Testis (tissue), 2 donors: ENCODE data around the gene MAP4K1.

ENCODE experiments used
- POLR2A ChIP-seq: fragments of 450-650 bp; IDR thresholded peaks from one replicate; pipeline ENCODE4 v1.6.1; 2017; ENCODE audit warnings: antibody characterized with exemption, mild to moderate bottlenecking, moderate library complexity
- TF ChIP-seq, protein P1 (sequence below), 3 experiments: fragments of 450-650 bp in 2 of 3; fragments of 200-600 bp in 1 of 3; sonication (generic) in 1 of 3; IDR thresholded peaks; one replicate each; pipeline ENCODE4 v1.5.1; 2016 to 2019; ENCODE audit warnings: antibody characterized with exemption in 3 of 3, mild to moderate bottlenecking in 2 of 3, moderate library complexity in 1 of 3

DNA sequence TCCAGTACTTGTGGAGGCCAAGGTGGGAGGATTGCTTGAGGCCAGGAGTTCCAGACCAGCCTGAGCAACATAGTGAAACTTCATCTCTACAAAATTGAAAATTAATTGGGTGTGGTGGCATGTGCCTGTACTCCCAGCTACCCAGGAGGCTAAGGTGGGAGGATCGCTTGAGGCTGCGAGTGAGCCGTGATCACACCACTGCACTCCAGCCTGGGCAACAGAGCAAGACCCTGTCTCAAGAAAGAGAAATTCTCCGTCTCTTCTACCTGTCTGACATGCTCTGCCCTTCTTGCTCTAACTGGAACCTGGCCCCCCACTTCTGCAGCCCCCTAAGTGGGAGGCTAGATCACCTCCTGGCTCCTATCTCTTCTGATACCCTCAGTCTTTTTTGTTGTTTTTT, 8.6 kb upstream of the MAP4K1 start:
- TF ChIP-seq, protein P1, sequence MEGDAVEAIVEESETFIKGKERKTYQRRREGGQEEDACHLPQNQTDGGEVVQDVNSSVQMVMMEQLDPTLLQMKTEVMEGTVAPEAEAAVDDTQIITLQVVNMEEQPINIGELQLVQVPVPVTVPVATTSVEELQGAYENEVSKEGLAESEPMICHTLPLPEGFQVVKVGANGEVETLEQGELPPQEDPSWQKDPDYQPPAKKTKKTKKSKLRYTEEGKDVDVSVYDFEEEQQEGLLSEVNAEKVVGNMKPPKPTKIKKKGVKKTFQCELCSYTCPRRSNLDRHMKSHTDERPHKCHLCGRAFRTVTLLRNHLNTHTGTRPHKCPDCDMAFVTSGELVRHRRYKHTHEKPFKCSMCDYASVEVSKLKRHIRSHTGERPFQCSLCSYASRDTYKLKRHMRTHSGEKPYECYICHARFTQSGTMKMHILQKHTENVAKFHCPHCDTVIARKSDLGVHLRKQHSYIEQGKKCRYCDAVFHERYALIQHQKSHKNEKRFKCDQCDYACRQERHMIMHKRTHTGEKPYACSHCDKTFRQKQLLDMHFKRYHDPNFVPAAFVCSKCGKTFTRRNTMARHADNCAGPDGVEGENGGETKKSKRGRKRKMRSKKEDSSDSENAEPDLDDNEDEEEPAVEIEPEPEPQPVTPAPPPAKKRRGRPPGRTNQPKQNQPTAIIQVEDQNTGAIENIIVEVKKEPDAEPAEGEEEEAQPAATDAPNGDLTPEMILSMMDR (IDR thresholded peaks at IDR 0.05): no peak
- TF ChIP-seq POLR2A: no peak
